Bronchial epithelial cell (primary cell): ENCODE data around the gene PNPLA3. TPM values are rescaled to one million over a fixed set of nuclear protein-coding genes. Genes with fewer than 3 reads are reported as not detected.
A peak's percentile ranks its signal among the peaks of the same experiment; 100 is the strongest.

Experiments
- DNase-seq: peaks from one replicate; pipeline ENCODE4 v3.0.0-alpha.2; 2010; ENCODE audit warnings: low read depth
- FAIRE-seq: peaks from 2 replicates; lab custom pipeline; 2011; peaks lifted over from hg19 to GRCh38; lab: Jason Lieb, UNC
- H3K27me3 ChIP-seq: 2 replicates; pipeline ENCODE4 v1.5.1; 2011; ENCODE audit warnings: low read length; ENCODE audit not compliant: control insufficient read depth, insufficient read depth
- H3K36me3 ChIP-seq: 2 replicates; pipeline ENCODE4 v1.5.1; 2011; ENCODE audit warnings: low read length; ENCODE audit not compliant: control insufficient read depth, insufficient read depth
- H3K4me3 ChIP-seq: 2 replicates; pipeline ENCODE4 v1.5.1; 2011; ENCODE audit warnings: mild to moderate bottlenecking, low read depth, low read length, control low read depth
- total RNA-seq: library from RNA; depleted of rRNA; stranded (reverse); fragments of >200 nt; gene quantifications from 2 replicates; pipeline ENCODE4 v1.2.1, GENCODE V29; 2014
- TF ChIP-seq, protein P1 (sequence below): IDR thresholded peaks from 2 replicates; pipeline ENCODE4 v1.5.1; 2011; ENCODE audit warnings: mild to moderate bottlenecking, moderate library complexity, low read length, control low read depth, inconsistent platforms; ENCODE audit not compliant: insufficient read depth, severe bottlenecking

Gene PNPLA3
- total RNA-seq, 1 donor from 2014 or later = 1.3 TPM

GRCh38 chr22:43955883-43956782 lies 32.5 kb downstream of the PNPLA3 start:
- FAIRE-seq (no peak), DNase-seq (no peak)
- peaks cover 1% of the 10 kb centered on the region for H3K36me3 ChIP-seq
- TF ChIP-seq, protein P1, sequence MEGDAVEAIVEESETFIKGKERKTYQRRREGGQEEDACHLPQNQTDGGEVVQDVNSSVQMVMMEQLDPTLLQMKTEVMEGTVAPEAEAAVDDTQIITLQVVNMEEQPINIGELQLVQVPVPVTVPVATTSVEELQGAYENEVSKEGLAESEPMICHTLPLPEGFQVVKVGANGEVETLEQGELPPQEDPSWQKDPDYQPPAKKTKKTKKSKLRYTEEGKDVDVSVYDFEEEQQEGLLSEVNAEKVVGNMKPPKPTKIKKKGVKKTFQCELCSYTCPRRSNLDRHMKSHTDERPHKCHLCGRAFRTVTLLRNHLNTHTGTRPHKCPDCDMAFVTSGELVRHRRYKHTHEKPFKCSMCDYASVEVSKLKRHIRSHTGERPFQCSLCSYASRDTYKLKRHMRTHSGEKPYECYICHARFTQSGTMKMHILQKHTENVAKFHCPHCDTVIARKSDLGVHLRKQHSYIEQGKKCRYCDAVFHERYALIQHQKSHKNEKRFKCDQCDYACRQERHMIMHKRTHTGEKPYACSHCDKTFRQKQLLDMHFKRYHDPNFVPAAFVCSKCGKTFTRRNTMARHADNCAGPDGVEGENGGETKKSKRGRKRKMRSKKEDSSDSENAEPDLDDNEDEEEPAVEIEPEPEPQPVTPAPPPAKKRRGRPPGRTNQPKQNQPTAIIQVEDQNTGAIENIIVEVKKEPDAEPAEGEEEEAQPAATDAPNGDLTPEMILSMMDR = no peak
- no peaks in the 10 kb centered on the region for H3K27me3 ChIP-seq
- peak overlapping the region; percentile 82 for H3K4me3 ChIP-seq

GRCh38 chr22:43956805-43957463 lies 33.3 kb downstream of the PNPLA3 start:
- Histone ChIP-seq H3K27me3 (no peaks in the 10 kb centered on the region), H3K4me3 (no peak overlapping the region), H3K36me3 (peaks cover 1% of the 10 kb centered on the region)
- TF ChIP-seq, protein P1 = no peak
- DNase-seq = no peak
- FAIRE-seq = no peak

GRCh38 chr22:43957871-43958270 lies 34.3 kb downstream of the PNPLA3 start:
- Histone ChIP-seq H3K27me3 (no peaks in the 10 kb centered on the region), H3K36me3 (peaks cover 1% of the 10 kb centered on the region), H3K4me3 (no peak overlapping the region)
- TF ChIP-seq, protein P1 = no peak
- no peak for FAIRE-seq
- no peak for DNase-seq

DNA sequence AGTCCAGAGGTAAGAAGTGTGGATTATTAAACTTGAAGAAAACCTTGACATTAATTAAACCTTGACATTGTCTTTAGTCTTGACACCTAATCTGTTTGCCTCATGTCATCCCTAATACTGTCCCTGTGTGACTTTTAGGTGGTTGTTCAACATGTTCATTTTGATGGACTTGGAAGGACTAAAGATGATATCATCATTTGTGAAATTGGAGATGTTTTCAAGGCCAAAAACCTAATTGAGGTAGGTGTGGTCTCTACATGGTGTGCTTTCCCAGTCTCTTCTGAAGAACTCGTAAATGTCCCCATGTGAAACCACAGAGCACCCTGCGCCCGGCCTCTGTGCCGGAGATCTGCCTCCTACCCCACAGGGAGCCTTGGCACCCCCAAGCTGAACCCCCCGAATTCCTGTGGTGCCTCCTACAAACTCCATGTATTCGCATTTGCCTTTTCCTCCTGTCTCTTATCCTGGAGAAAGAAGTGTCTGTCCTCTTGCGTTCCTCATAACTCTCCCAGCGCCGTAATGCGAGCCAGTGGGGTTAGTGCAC lies 40.8 kb downstream of the PNPLA3 start:
- FAIRE-seq (peak; percentile 55), DNase-seq (no peak)
- H3K27me3 ChIP-seq = no peaks in the 10 kb centered on the region
- no peak overlapping the region for H3K4me3 ChIP-seq
- H3K36me3 ChIP-seq = peaks cover 19% of the 10 kb centered on the region
- TF ChIP-seq, protein P1 = no peak

DNA sequence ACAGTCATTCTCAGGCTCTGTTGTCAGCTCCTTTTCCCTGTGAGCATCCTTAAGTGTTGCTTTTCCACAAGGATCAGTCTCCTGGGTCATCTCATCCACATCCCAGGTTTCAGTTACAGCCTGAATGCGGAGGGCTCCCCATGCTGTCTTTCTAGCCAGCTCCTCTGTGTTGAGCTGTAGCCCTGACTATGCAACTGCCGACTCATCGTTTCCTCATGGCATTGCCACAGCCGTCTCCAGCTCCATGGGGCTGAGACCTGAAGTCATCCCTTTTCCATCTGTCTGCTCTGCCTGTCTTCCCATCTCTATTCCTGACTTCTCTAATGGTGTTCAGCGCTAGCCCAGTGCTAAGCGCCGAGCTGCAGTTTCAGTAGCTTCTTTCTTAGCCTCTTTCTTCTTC lies 43.5 kb downstream of the PNPLA3 start:
- Histone ChIP-seq H3K27me3 (no peaks in the 10 kb centered on the region), H3K4me3 (no peak overlapping the region), H3K36me3 (peaks cover 22% of the 10 kb centered on the region)
- DNase-seq = no peak
- no peak for FAIRE-seq
- TF ChIP-seq, protein P1 = no peak
